Right ventricle myocardium inferior (tissue), 1 donor: ENCODE results near the gene HOXB5. TPM values are rescaled to one million over a fixed set of nuclear protein-coding genes. Genes with fewer than 3 reads are reported as not detected.

Experiments used
- ATAC-seq: fragments of 200-7000 bp; cut with Tn5 transposase; one replicate; pipeline ENCODE4 v1.9.1; 2020; ENCODE audit warnings: mild to moderate bottlenecking, moderate library complexity
- DNase-seq: peaks from one replicate; pipeline ENCODE4 v3.0.0; 2021; ENCODE audit errors: missing footprints
- intact Hi-C: fragments of 100-400 bp; cut with DNase I; formaldehyde crosslinking; loops from one replicate; pipeline ENCODE4 v1.11.0; 2022
- long read RNA-seq: library from polyadenylated mRNA; unstranded; transcript quantifications from one replicate; pipeline ENCODE4 v2.0.0, GENCODE V29; 2021
- total RNA-seq: library from RNA; stranded (reverse); fragmentation: NEBNext Ultra II Directional; extraction: Animal tissue kit (Norgen Biotek cat#: 25700); gene quantifications from one replicate; pipeline ENCODE4 v1.2.1, GENCODE V29; 2021
- donor health status: DM: no; HTN: yes; CAD: no; lungs with severe emphysema.

HOXB5 gene
- not detected for total RNA-seq
- long read RNA-seq = 0 reads

GRCh38 chr17:48593126-48593829, at the start of gene HOXB5:
HOXB5 (minus strand) TSS chr17:48593779; CDS start chr17:48593682, 97 bp downstream.
- ATAC-seq (no peak), DNase-seq (no peak)
- intact Hi-C loops = loop anchor here (10.0 kb wide), 1 partner anchor 238 kb away; no protein-coding TSS in a partner anchor

GRCh38 chr17:48642843-48643696, 49.5 kb upstream of the HOXB5 start:
- ATAC-seq (no peak), DNase-seq (no peak)
- intact Hi-C loops = no loop called here

GRCh38 chr17:48642059-48642842, 48.7 kb upstream of the HOXB5 start:
- no peak for ATAC-seq

GRCh38 chr17:48641541-48642058, 48.0 kb upstream of the HOXB5 start:
- intact Hi-C loops = no loop called here
- ATAC-seq (no peak), DNase-seq (no peak)

More at GRCh38 chr17:48642059-48642842, 48.7 kb upstream of the HOXB5 start:
- DNase-seq = no peak
- intact Hi-C loops = no loop called here

GRCh38 chr17:48640858-48641180, 47.2 kb upstream of the HOXB5 start:
- ATAC-seq = no peak
- DNase-seq = no peak
- intact Hi-C loops = no loop called here

- DNase-seq = no peak
- ATAC-seq = no peak
- intact Hi-C loops = no loop called here
Observed at GRCh38 chr17:48639982-48640857, 46.6 kb upstream of the HOXB5 start.

- intact Hi-C loops = no loop called here
- ATAC-seq = no peak
- no peak for DNase-seq
Observed at GRCh38 chr17:48639136-48639535, 45.6 kb upstream of the HOXB5 start.

- ATAC-seq (no peak), DNase-seq (no peak)
- intact Hi-C loops = no loop called here
Observed at GRCh38 chr17:48637323-48638260, 44.0 kb upstream of the HOXB5 start.

GRCh38 chr17:48636177-48637018, 42.8 kb upstream of the HOXB5 start:
- DNase-seq (no peak), ATAC-seq (peak; percentile 42)
- intact Hi-C loops = no loop called here

GRCh38 chr17:48634493-48635208, 41.1 kb upstream of the HOXB5 start:
- intact Hi-C loops = no loop called here
- no peak for ATAC-seq
- no peak for DNase-seq

- intact Hi-C loops = no loop called here
- no peak for ATAC-seq
- DNase-seq = no peak
Observed at GRCh38 chr17:48633266-48633677, 39.7 kb upstream of the HOXB5 start.

GRCh38 chr17:48632579-48633265, 39.1 kb upstream of the HOXB5 start:
- ATAC-seq (no peak), DNase-seq (no peak)
- intact Hi-C loops = no loop called here

- no peak for ATAC-seq
- DNase-seq = no peak
- intact Hi-C loops = no loop called here
Observed at GRCh38 chr17:48631693-48632578, 38.4 kb upstream of the HOXB5 start.
